Stimulated activated CD4-positive, alpha-beta T cell treated with anti-CD3 and anti-CD28 coated beads, Interleukin-4, amount 100 ng/mL, for 4 hours (primary cell): ENCODE data around the gene POLR2L.

Source experiments
- DNase-seq, 2 experiments: peaks; one replicate each; pipeline ENCODE4 v3.0.0-alpha.2; 2020

The POLR2L gene

GRCh38 chr11:824942-825341 lies 17.4 kb downstream of the POLR2L start:
- no peak for DNase-seq

GRCh38 chr11:824292-824880 lies 17.9 kb downstream of the POLR2L start:
- DNase-seq, result no peak

GRCh38 chr11:823441-824291 lies 18.7 kb downstream of the POLR2L start:
- no peak for DNase-seq

- no peak for DNase-seq
Measured at GRCh38 chr11:821512-822371, 20.6 kb downstream of the POLR2L start.

- DNase-seq, result no peak
Measured at GRCh38 chr11:820655-821511, 21.4 kb downstream of the POLR2L start.

- peak; percentile 86 to 89 for DNase-seq
Measured at GRCh38 chr11:819943-820649, 22.2 kb downstream of the POLR2L start.

- DNase-seq, result peak; percentile 91 to 94
Measured at GRCh38 chr11:819129-819931, 23.0 kb downstream of the POLR2L start.

GRCh38 chr11:818396-819128 lies 23.8 kb downstream of the POLR2L start, which contains the start of gene PNPLA2:
TSS of gene PNPLA2 (plus strand) at chr11:818914. CDS start at chr11:819719, 805 bp downstream.
- no peak for DNase-seq

GRCh38 chr11:816433-816779 lies 25.9 kb downstream of the POLR2L start:
- DNase-seq, result no peak

- no peak for DNase-seq
Measured at GRCh38 chr11:815675-816432, 26.5 kb downstream of the POLR2L start.

GRCh38 chr11:813456-814096 lies 28.8 kb downstream of the POLR2L start:
- no peak for DNase-seq

- DNase-seq, result no peak
Measured at GRCh38 chr11:813072-813455, 29.3 kb downstream of the POLR2L start.

GRCh38 chr11:812390-812789 lies 29.9 kb downstream of the POLR2L start:
- DNase-seq, result no peak

- DNase-seq, result no peak
Measured at GRCh38 chr11:811446-812245, 30.7 kb downstream of the POLR2L start.

GRCh38 chr11:810040-810567 lies 32.2 kb downstream of the POLR2L start:
- no peak for DNase-seq

- DNase-seq, result peak; percentile 95 to 97
Measured at GRCh38 chr11:809287-810039, 32.9 kb downstream of the POLR2L start, which contains the start of gene RPLP2. TSS of gene RPLP2 (plus strand) at chr11:809967. CDS start at chr11:810235, 268 bp downstream.
